Right renal pelvis (tissue), 4 donors: ENCODE measurements around the gene NXPH4. TPM values are rescaled to one million over a fixed set of nuclear protein-coding genes. Genes with fewer than 3 reads are reported as not detected.
A peak's percentile ranks its signal among the peaks of the same experiment; 100 is the strongest.

Experiments
- DNase-seq, 4 donors: peaks; one replicate each; pipeline ENCODE4 v3.0.0-alpha.2; 2013; ENCODE audit warnings: low read depth in 4 of 4, low spot score in 3 of 4, missing footprints in 1 of 4
- polyA plus RNA-seq, 4 donors: library from polyadenylated mRNA; unstranded; fragments of 120-200 nt; gene quantifications; one replicate each; pipeline ENCODE4 v1.2.1, GENCODE V29; 2013; ENCODE audit not compliant: insufficient read length in 4 of 4

Gene NXPH4
- polyA plus RNA-seq, 4 donors, result 2.4 to 4.4 (median 3.1) TPM

DNA sequence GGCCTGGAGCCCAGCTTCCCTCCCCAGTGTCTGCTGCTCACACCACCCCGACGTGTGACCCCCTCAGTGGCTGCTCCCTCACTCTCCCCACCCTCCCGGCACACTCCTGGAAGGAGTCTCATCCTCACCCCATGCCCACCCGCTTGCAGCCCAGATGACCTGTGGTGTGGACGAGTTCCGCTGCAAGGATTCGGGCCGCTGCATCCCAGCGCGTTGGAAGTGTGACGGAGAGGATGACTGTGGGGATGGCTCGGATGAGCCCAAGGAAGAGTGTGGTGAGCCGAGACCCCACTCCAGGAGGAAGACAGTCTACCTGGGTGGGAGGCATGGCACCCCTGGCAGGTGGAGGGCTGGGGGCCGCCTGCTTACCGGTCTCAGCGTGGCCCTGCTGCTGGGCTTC lies 15.0 kb upstream of the NXPH4 start:
- no peak for DNase-seq

DNA sequence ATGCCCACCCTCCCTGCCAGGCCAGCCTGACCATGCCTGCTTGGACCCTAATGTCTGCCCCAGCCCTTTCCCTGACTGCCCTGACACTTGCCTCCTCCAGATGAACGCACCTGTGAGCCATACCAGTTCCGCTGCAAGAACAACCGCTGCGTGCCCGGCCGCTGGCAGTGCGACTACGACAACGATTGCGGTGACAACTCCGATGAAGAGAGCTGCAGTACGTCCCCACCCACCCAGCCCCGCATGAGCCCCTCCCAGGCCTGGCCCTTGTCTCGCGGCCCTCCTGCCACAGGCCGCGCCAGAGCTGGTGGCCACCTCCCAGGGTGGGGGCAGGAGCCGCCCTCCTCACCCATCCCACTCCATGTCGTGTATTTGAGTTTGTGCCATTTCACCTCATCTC lies 14.3 kb upstream of the NXPH4 start:
- DNase-seq, result no peak

DNA sequence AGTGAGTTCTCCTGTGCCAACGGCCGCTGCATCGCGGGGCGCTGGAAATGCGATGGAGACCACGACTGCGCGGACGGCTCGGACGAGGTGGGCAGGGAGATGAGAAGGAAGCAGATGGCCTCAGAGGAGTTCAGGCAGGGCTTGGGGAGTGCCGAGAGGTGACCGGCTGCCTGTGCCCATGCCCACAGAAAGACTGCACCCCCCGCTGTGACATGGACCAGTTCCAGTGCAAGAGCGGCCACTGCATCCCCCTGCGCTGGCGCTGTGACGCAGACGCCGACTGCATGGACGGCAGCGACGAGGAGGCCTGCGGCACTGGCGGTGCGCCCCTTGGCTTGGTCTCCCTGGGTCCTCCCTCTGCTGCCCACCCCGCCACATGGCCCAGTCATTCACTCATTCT lies 13.4 kb upstream of the NXPH4 start:
- DNase-seq, result no peak

DNA sequence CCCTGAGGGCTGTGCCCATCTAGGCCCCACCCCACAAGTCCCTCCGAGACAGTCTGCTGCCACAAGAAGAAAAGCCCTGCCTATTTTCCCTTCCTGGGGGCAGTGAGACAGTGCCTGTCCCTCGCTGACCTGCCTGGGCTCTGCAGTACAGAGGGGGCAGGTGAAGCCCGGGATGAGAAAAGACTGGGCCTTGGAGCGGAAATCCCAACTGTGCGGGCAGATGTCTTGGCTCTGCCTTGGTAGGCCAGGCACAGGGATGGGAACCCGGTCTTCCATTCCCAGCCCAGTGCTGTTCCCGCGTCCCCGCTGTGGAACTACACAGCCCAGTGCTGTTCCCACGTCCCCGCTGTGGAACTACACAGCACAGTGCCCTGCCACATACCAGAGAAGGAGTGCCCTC lies 12.8 kb upstream of the NXPH4 start:
- no peak for DNase-seq

DNA sequence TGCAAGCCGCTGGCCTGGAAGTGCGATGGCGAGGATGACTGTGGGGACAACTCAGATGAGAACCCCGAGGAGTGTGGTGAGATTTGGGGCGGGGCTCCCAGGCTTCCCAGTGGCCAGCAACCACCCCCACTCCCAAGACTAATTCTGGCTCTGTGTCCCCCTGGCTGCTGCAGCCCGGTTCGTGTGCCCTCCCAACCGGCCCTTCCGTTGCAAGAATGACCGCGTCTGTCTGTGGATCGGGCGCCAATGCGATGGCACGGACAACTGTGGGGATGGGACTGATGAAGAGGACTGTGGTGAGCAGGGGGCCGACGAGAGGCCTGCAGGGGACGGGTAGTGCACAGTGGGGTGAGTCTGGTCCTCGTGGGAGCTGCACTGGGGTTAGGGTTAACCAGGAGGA lies 12.1 kb upstream of the NXPH4 start:
- no peak for DNase-seq

DNA sequence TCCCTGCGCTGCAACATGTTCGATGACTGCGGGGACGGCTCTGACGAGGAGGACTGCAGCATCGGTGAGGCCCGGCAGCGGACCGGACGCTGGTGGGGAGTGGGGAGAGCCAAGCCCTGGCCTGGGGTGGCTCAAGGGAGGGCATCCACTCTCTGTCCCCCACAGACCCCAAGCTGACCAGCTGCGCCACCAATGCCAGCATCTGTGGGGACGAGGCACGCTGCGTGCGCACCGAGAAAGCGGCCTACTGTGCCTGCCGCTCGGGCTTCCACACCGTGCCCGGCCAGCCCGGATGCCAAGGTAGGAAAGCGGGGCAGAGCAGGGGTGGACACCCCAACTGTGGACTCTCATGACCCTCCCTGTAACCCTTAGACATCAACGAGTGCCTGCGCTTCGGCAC lies 11.4 kb upstream of the NXPH4 start:
- DNase-seq, result no peak

DNA sequence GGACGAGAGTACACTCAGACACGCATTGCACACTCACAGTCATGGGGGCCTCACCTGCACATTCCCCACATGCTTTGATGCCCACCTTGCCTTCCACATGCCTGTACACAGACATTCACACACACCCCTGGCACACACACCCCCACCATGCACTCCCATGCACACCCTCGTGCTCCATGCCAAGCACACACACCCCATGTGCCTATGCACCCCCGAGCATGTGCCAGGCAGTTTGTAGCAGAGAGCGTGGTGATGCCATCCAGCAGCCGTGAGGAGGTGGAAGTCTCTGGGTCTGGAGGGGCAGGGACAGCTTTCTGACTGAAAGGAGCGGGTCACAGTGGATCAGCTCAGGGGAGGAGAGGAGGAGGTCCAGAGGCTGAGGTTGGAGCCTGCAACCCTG lies 10.7 kb upstream of the NXPH4 start:
- DNase-seq, result no peak

DNA sequence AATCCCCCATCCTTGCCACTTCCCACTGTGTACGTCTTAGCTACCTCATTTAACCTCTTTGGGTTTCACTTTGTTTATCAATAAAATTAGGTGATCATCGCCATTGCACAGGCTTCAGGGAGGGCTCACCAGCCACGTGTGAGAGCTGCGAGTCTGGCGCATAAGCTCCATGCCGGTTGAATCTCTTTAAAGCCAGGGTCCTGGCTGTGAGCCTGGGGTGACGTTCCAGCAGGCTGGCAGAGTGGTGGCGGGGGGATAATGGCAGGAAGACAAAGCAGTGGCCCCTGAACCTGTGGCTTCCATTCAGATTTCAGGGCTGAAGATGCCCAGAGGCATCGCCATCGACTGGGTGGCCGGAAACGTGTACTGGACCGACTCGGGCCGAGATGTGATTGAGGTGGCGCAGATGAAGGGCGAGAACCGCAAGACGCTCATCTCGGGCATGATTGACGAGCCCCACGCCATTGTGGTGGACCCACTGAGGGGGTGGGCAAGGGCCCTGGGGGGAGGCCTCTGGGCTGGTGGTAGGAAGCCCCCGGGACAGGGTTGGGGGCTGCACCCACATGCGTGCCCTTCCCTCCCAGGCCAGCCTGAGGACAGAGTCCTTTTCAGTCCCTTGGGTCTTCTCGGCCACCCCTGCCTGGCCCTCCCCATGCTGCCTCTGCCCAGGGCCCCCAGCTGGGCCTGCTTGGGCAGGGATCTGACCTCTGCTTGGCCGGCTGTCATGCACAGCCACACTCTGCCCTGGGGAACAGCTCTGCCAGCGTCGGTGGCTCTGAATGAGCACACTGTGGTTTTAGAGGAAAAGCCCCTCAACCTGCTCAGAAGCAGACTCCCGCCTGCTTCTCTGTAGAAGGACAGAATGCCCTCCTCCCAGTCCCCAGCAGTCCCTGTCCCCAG lies 8.6 kb upstream of the NXPH4 start:
- DNase-seq, result no peak

DNA sequence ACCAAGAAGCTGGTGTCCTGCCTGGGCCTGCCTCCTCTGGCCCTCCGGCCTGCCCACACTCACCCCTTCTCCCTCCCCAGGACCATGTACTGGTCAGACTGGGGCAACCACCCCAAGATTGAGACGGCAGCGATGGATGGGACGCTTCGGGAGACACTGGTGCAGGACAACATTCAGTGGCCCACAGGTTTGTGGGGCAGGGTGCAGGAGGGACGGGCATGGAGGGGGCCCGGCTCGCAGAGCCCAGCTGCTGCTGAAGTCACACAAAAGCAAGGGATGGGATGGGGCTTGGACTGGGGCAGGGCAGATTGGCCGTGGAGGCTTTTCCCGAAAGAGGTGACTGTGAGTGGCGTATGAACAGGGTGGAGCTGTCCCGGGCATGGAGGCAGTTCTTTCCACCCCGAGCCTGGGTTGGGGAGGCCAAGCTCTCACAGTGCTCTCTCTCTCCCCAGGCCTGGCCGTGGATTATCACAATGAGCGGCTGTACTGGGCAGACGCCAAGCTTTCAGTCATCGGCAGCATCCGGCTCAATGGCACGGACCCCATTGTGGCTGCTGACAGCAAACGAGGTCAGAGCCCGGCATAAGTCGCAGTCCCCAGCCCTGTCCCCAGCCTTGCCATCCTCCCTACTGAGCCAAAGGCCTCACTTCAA lies 7.8 kb upstream of the NXPH4 start:
- DNase-seq, result no peak

DNA sequence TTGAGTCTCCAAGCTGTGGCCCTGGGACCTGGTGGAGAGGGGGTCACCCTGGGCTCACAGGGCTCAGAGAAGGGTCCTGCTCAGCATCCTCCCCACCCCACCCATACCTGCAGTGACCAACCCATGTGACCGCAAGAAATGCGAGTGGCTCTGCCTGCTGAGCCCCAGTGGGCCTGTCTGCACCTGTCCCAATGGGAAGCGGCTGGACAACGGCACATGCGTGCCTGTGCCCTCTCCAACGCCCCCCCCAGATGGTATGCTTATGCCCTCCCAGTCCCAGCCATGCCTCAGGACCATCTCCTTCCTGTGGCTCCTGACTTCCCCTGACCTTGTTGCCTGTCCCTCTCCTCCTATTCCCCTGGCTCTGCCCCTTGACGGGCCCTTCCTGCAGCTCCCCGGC lies 6.7 kb upstream of the NXPH4 start:
- DNase-seq, result no peak

DNA sequence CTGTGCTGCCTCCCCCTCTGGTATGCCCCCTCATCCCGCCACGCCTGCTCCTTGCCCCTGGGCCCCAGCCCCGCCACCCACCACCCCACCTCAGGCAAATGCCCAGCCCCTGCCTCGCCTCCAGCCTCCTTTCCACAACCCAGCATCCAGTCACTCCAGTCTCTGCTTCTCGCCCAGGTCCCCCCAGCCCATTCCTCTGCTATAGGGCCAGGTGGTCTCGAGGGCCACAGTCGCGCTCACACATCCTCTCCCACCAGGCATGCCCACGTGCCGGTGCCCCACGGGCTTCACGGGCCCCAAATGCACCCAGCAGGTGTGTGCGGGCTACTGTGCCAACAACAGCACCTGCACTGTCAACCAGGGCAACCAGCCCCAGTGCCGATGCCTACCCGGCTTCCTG lies 6.1 kb upstream of the NXPH4 start:
- DNase-seq, result no peak

DNA sequence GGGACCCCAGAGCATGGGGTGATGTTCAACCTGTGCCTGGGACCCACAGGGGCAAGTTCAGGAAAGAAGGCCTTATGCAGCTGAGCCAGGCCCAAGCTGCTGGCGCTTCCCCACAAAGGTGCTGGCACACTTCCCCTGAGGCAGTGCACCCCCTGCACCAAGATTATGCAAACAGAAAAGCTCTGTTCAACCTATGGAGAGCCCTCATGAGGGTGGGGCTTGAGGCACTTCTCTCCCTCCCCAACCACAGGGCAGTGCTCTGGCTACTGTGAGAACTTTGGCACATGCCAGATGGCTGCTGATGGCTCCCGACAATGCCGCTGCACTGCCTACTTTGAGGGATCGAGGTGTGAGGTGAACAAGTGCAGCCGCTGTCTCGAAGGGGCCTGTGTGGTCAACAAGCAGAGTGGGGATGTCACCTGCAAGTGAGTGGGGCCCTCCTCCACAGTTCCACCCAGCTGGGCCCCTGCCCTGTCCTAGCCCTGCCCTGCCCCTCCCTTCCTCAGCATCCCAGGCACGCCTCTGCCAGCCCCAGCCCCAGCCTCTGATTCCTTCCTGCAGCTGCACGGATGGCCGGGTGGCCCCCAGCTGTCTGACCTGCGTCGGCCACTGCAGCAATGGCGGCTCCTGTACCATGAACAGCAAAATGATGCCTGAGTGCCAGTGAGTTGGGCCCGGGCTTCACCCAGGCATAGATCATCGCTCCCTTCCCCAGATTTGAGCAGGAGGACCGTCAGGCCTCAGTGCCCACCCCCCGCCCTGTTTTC lies 5.5 kb upstream of the NXPH4 start:
- no peak for DNase-seq

DNA sequence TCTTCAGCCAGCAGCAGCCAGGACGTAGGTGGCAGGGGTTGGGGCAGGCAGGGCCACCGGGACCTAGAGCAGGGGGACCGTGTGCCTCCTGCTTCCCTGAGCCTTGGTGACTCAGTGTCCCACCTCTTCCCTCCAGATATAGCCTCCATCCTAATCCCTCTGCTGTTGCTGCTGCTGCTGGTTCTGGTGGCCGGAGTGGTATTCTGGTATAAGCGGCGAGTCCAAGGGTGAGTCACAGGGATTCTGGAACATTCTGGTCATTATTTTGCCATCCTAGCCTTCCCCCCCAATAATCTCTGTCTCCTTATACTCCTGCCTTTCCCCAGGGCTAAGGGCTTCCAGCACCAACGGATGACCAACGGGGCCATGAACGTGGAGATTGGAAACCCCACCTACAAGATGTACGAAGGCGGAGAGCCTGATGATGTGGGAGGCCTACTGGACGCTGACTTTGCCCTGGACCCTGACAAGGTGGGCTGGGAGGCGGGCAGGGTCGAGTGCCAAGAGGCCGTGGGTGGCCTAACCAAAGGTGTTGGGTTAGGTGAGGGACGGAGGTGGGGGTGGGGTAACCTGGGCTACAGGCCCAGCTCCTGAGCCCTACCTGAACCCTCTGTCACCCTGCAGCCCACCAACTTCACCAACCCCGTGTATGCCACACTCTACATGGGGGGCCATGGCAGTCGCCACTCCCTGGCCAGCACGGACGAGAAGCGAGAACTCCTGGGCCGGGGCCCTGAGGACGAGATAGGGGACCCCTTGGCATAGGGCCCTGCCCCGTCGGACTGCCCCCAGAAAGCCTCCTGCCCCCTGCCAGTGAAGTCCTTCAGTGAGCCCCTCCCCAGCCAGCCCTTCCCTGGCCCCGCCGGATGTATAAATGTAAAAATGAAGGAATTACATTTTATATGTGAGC lies 4.5 kb upstream of the NXPH4 start:
- DNase-seq, result no peak

DNA sequence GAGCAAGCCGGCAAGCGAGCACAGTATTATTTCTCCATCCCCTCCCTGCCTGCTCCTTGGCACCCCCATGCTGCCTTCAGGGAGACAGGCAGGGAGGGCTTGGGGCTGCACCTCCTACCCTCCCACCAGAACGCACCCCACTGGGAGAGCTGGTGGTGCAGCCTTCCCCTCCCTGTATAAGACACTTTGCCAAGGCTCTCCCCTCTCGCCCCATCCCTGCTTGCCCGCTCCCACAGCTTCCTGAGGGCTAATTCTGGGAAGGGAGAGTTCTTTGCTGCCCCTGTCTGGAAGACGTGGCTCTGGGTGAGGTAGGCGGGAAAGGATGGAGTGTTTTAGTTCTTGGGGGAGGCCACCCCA lies 3.9 kb upstream of the NXPH4 start:
- no peak for DNase-seq

DNA sequence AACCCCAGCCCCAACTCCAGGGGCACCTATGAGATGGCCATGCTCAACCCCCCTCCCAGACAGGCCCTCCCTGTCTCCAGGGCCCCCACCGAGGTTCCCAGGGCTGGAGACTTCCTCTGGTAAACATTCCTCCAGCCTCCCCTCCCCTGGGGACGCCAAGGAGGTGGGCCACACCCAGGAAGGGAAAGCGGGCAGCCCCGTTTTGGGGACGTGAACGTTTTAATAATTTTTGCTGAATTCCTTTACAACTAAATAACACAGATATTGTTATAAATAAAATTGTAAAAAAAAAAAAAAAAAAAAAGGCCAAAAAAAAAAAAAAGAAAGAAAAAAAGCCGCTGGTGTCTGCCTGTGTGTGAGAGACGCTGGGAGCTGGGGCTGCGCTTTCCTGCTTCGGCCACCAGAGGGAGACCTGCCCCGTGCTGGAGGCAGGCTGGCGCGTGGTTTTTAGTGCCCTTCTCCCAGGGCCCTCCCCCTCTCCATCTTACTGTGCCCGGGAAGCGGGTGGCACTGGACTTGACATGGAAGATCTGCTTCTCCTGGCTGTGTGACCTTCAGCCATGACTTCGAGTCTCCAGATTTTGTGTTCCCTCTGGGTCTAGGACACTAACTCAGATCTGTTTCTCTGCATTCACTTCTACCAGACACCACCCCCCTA lies 3.4 kb upstream of the NXPH4 start:
- peak in 3 of 4 donors; percentile 66 to 76 (median 72) for DNase-seq

DNA sequence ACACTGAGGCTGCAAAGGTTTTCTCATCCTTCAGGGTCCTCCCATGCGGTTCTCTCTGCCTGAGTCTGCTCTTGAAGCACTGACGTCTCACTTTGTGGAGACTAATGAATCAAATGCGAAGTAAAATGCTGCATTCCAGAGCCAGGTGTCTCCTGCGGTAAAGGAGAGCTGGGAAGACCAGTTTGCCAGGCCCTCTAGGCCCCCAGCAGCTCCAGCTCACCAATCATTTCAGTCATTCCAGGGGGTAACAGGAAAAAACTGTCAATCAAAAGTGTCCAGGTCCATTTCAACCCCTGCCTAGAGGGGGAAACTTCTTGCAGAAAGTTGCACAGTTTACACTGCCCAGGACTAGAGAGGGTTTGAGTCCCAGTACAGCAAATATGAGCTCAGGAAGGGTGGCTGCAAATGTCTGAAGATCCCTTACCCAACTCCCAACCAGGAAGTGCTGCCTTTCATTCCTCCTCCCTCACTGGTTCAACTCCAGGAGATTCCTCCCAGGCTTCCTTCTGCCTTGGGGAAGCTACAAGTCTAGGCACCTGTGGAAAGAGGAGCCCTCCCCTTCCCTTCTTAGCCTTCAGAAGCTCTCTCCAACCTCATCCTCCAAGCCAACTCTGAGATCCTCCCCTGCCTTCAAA lies 2.7 kb upstream of the NXPH4 start:
- no peak for DNase-seq

DNA sequence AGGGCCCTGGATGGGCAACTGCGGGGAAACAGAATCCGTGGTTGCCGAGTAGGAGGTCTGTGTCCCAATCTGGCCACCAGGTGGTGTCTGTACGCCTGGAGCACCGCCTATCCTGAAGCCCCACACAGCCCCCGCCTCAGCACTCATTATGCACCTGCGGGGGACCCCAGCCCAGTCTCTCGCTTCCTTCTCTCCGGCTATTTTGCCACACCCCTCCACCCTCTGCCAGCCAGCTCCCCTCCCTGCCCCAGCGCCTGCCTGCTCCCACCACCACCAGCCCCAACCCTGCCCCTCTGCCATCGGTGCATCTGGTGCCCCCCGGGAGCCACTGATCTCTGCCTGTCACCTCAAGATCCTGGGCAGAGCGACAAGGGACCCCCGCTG lies 2.2 kb upstream of the NXPH4 start:
- no peak for DNase-seq

DNA sequence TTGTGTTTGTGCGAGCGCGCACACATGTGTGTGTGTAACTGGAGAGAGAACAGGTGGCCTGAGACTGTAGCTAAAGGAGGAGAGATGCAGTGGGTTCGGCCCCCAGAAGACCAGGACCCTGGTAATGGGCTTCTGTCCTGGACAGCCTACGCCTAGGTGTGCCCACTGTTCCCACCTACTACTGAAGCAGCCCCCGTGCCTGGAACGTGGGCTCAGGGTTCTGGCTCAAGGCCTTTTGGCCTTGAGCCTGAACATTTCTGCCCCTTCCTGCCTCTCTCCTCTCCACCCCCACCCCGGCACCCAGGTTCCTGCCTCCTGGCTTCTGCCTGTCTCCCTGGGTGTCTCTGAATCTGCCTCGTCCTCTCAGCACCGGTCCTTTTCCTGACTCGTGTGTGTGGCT lies 1.5 kb upstream of the NXPH4 start:
- DNase-seq, result no peak

DNA sequence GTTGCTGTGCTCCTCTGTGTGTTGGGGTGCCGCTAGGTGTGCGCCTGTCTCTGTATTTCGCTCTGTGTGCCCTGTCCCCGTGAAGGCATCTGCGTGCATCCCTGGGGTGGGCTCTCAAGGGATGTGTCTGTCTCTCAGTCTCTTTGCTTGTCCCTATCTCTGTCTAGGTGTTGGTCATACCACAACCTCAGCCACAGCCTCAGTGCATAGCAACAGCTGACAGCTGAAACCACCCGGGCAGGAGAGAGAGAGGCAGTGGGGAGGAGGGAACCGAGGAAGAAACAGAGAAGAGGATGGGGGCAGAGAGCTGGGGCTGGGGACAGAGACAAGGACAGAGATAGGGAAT lies 953 bp upstream of the NXPH4 start:
- DNase-seq, result no peak
